Naive thymus-derived CD4-positive, alpha-beta T cell (primary cell): ENCODE results near the gene NPHP1. TPM values are rescaled to one million over a fixed set of nuclear protein-coding genes. Genes with fewer than 3 reads are reported as not detected.

Experiments used
- ATAC-seq: fragments of 150-1000 bp; cut with Tn5 transposase; 2 replicates; pipeline ENCODE4 v1.10.0; 2021; ENCODE audit warnings: mild to moderate bottlenecking, moderate library complexity
- CTCF ChIA-PET: fragments of 350-600 bp; sonication (Branson Sonifier 250); formaldehyde crosslinking; loops from one replicate; lab custom pipeline; 2021; ENCODE audit warnings: antibody characterized with exemption; lab: Charles Lee
- POLR2A ChIA-PET: fragments of 350-600 bp; sonication (Branson Sonifier 250); formaldehyde crosslinking; loops from one replicate; lab custom pipeline; 2021; ENCODE audit warnings: antibody characterized with exemption, inconsistent platforms; lab: Charles Lee
- DNase-seq, 9 donors: peaks; one replicate each; pipeline versions ENCODE4 v3.0.0 to v3.0.0-alpha.2; 2020 to 2022; ENCODE audit warnings: mixed read lengths in 1 of 9
- H3K27ac ChIP-seq: one replicate; pipeline ENCODE4 v1.7.0; 2013; ENCODE audit warnings: mild to moderate bottlenecking, low read depth, low read length, moderate library complexity
- H3K27me3 ChIP-seq, 2 donors: one replicate each; pipeline ENCODE4 v1.7.0; 2013; ENCODE audit warnings: low read length in 2 of 2, mild to moderate bottlenecking in 2 of 2, moderate library complexity in 2 of 2; ENCODE audit not compliant: control insufficient read depth in 2 of 2, insufficient read depth in 2 of 2
- H3K36me3 ChIP-seq, 3 experiments: 1 replicate in 2 of 3; 2 replicates in 1 of 3; pipeline ENCODE4 v1.7.0; 2013; ENCODE audit warnings: low read length in 3 of 3, mild to moderate bottlenecking in 3 of 3, moderate library complexity in 1 of 3; ENCODE audit not compliant: insufficient read depth in 3 of 3, control insufficient read depth in 2 of 3
- H3K4me1 ChIP-seq, 2 donors: one replicate each; pipeline ENCODE4 v1.7.0; 2013; ENCODE audit warnings: low read length in 2 of 2, mild to moderate bottlenecking in 2 of 2, moderate library complexity in 1 of 2; ENCODE audit not compliant: control insufficient read depth in 2 of 2, insufficient read depth in 2 of 2
- H3K4me3 ChIP-seq: 2 replicates; pipeline ENCODE4 v1.7.0; 2013; ENCODE audit warnings: mild to moderate bottlenecking, low read length
- H3K9me3 ChIP-seq, 3 experiments: 1 replicate in 2 of 3; 2 replicates in 1 of 3; pipeline ENCODE4 v1.7.0; 2013; ENCODE audit warnings: low read length in 3 of 3; ENCODE audit not compliant: control insufficient read depth in 2 of 3
- H3K27ac Mint-ChIP-seq, 9 donors: one replicate each; pipeline ENCODE4 v1.8.0; 2020 to 2022; ENCODE audit warnings: mixed read lengths in 9 of 9, mild to moderate bottlenecking in 8 of 9, moderate library complexity in 5 of 9, inconsistent platforms in 2 of 9
- H3K27me3 Mint-ChIP-seq, 5 donors: one replicate each; pipeline ENCODE4 v1.8.0; 2021 to 2022; ENCODE audit warnings: mixed read lengths in 5 of 5, mild to moderate bottlenecking in 1 of 5
- H3K36me3 Mint-ChIP-seq, 5 donors: one replicate each; pipeline ENCODE4 v1.8.0; 2020 to 2022; ENCODE audit warnings: mixed read lengths in 5 of 5, mild to moderate bottlenecking in 3 of 5, inconsistent platforms in 1 of 5
- H3K4me1 Mint-ChIP-seq, 7 donors: one replicate each; pipeline ENCODE4 v1.8.0; 2020 to 2022; ENCODE audit warnings: mixed read lengths in 7 of 7, mild to moderate bottlenecking in 3 of 7, inconsistent platforms in 1 of 7
- H3K4me3 Mint-ChIP-seq, 10 donors: one replicate each; pipeline ENCODE4 v1.8.0; 2020 to 2022; ENCODE audit warnings: mild to moderate bottlenecking in 10 of 10, mixed read lengths in 10 of 10, moderate library complexity in 6 of 10, inconsistent platforms in 2 of 10
- H3K9me3 Mint-ChIP-seq, 11 donors: one replicate each; pipeline ENCODE4 v1.8.0; 2020 to 2022; ENCODE audit warnings: mixed read lengths in 11 of 11, mild to moderate bottlenecking in 4 of 11, inconsistent platforms in 1 of 11, moderate library complexity in 1 of 11
- intact Hi-C, 2 donors: fragments of 100-400 bp; cut with micrococcal nuclease; formaldehyde crosslinking; loops; one replicate each; pipeline ENCODE4 v1.15.1; 2023
- polyA plus RNA-seq, 2 donors: library from polyadenylated mRNA; unstranded; fragments of 300-500 nt; fragmentation: Illumina TruSeq; gene quantifications; one replicate each; pipeline ENCODE4 v1.2.3, GENCODE V29; 2021
- total RNA-seq, 6 experiments: library from RNA in 5 of 6; stranded (reverse) in 5 of 6; gene quantifications; 1 replicate in 5 of 6; 2 replicates in 1 of 6; pipeline ENCODE4 v1.2.3 and lab custom pipeline; 2021 to 2026

NPHP1 gene
- total and polyA plus RNA-seq, 7 experiments from 2014 or later: 0.11 to 0.64 (median 0.47) TPM; not detected in 1

DNA sequence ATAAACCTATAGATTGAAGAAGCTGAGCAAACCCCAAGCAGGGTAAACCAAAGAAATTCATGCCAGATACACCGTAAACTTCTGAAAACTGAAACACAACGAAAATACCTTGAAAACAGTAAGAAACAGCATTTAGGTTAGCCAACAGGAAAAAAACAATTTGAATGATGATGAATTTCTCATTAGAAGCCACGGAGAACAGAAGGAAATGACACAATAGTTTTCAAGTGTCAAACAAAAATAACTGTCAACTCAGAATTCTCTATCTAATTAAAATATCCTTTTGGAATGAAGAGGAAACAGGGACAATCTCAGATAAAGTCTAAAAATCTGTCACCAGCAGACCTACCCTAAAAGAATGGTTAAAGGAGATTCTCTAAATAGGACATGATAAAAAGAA is 51.9 kb downstream of the NPHP1 start:
- peaks cover 0 to 18% (median 6%) of the 10 kb centered on the region in 7 donors for H3K4me1 Mint-ChIP-seq
- H3K4me3 Mint-ChIP-seq: no peak overlapping the region
- ATAC-seq (no peak), DNase-seq (no peak)
- CTCF ChIA-PET: no interaction called here
- no peaks in the 10 kb centered on the region for H3K4me1 ChIP-seq
- H3K9me3 Mint-ChIP-seq: peaks cover 7 to 34% (median 16%) of the 10 kb centered on the region in 11 donors
- no peaks in the 10 kb centered on the region for H3K36me3 ChIP-seq
- H3K9me3 ChIP-seq: no peaks in the 10 kb centered on the region
- POLR2A ChIA-PET: no interaction called here
- H3K36me3 Mint-ChIP-seq: peaks cover 4 to 14% (median 7%) of the 10 kb centered on the region in 5 donors
- H3K4me3 ChIP-seq: no peak overlapping the region
- no peaks in the 10 kb centered on the region for H3K27me3 ChIP-seq
- intact Hi-C loops: no loop called here
- no peak overlapping the region for H3K27ac ChIP-seq
- peaks cover 0 to 10% (median 6%) of the 10 kb centered on the region in 5 donors for H3K27me3 Mint-ChIP-seq
- no peak overlapping the region for H3K27ac Mint-ChIP-seq

DNA sequence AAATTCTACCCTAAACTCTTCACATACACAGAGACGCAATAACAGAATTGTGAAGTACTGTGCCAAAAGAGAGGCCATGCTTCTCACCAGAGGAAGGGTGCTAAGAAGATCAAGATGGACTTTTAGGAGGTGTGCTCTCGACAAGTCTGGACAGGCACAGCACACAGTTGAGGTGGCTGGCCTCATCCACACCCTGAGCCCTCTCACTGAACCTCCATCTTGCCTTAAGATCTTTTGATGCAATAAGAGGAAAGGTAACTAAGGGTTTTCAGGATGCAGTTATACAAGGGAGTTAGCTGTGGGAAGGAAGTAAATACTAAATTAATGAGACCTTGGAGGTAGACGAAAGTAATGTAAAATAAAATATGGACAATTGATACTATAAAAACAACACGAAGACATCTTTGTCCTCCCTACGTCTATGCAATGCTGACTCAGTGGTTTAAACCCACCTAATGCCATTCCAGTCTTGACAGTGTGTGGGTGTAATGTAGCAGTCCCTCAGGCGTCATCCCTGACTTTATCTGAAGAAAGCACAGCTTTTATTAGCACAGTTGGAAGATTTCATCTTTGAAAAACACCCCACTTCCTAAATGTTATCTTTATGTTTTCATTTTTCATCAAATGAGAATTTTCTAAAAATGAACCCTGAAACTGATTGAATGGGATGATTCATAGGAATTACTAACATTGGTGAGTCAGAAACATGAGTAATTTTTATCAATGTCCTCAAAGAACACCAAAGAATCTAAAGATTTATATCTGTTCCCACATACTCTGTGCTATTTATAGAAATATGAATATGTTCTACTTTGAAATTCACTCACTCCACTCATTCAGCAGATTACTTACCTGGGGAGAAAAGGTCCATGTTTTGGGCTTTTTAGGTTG is 55.2 kb downstream of the NPHP1 start:
- Mint-ChIP-seq H3K27me3 (peaks cover 0 to 18% (median 6%) of the 10 kb centered on the region in 5 donors), H3K27ac (no peak overlapping the region), H3K4me1 (peaks cover 0 to 11% (median 0%) of the 10 kb centered on the region in 7 donors), H3K9me3 (peaks cover 6 to 18% (median 12%) of the 10 kb centered on the region in 11 donors), H3K36me3 (peaks cover 0 to 12% (median 5%) of the 10 kb centered on the region in 5 donors), H3K4me3 (no peak overlapping the region)
- ATAC-seq (no peak), DNase-seq (no peak)
- ChIA-PET CTCF (no interaction called here), POLR2A (no interaction called here)
- Histone ChIP-seq H3K27me3 (no peaks in the 10 kb centered on the region), H3K36me3 (no peaks in the 10 kb centered on the region), H3K9me3 (no peaks in the 10 kb centered on the region), H3K4me1 (no peaks in the 10 kb centered on the region), H3K27ac (no peak overlapping the region), H3K4me3 (no peak overlapping the region)
- intact Hi-C loops: no loop called here

DNA sequence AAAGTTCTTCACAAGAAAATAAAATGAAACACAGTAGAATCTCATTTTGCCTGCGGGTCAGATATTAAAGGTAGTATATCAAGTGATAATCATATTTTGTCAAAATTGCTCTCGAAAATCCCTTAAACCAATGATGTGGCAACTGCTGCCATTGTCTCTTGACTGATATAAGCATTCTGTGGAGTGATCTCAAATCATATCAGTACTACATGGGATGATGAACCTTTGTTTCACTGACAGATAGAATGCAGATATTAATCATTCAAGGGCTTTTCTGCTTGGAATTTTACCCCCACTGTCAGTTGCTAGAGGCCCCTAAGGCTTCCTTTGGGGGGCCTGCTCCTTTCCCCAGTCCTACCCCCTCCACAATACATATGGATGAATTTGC is 57.9 kb downstream of the NPHP1 start:
- H3K27me3 Mint-ChIP-seq: peaks cover 0 to 18% (median 2%) of the 10 kb centered on the region in 5 donors
- ChIA-PET CTCF (no interaction called here), POLR2A (no interaction called here)
- peaks cover 0 to 5% (median 0%) of the 10 kb centered on the region in 7 donors for H3K4me1 Mint-ChIP-seq
- ATAC-seq (no peak), DNase-seq (no peak)
- no peak overlapping the region for H3K27ac ChIP-seq
- intact Hi-C loops: no loop called here
- peaks cover 0 to 7% (median 0%) of the 10 kb centered on the region in 11 donors for H3K9me3 Mint-ChIP-seq
- no peak overlapping the region for H3K4me3 Mint-ChIP-seq
- H3K4me3 ChIP-seq: no peak overlapping the region
- H3K27me3 ChIP-seq: no peaks in the 10 kb centered on the region
- no peaks in the 10 kb centered on the region for H3K4me1 ChIP-seq
- no peaks in the 10 kb centered on the region for H3K36me3 ChIP-seq
- no peak overlapping the region for H3K27ac Mint-ChIP-seq
- H3K9me3 ChIP-seq: no peaks in the 10 kb centered on the region
- H3K36me3 Mint-ChIP-seq: peaks cover 0 to 5% (median 0%) of the 10 kb centered on the region in 5 donors

DNA sequence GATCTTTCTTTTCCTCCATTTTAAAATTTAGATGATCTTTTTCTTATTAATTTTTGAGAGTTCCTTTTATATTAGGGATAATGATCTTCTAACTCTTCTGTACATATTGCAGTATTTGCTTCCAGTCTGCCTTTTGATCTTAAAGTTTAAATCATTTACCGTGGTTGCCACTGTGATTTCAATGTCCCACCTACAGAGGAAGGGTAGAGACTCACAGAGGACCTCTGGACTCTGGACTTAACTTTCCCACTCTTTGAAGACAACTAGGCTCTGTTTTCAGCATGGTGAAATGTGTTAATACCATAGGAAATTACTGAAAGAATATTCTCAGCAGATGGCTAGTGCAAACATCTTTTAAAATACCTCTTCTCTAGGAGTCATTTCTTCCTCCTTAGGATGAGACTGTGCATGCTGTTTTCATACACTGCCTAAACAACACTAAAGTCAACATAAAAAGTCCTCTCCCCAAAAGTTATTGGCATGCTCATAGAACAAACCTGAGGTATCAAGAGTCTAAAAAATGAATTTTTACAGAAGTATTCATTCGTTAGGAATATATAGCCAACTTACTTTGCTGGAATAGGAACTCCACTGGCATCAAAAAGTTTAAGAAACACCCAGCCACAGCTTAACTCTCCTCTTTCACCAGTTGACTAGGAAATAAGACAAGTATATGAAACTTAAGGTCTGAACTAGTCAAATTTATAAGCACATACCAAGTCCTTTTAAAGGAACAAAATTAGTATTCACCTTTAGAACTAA is 58.4 kb downstream of the NPHP1 start:
- Mint-ChIP-seq H3K4me1 (peaks cover 0 to 5% (median 0%) of the 10 kb centered on the region in 7 donors), H3K36me3 (peaks cover 0 to 5% (median 0%) of the 10 kb centered on the region in 5 donors), H3K27ac (no peak overlapping the region), H3K4me3 (no peak overlapping the region), H3K27me3 (peaks cover 0 to 18% (median 0%) of the 10 kb centered on the region in 5 donors), H3K9me3 (peaks cover 0 to 7% (median 0%) of the 10 kb centered on the region in 11 donors)
- ChIA-PET POLR2A (no interaction called here), CTCF (no interaction called here)
- intact Hi-C loops: no loop called here
- no peak for DNase-seq
- Histone ChIP-seq H3K27me3 (no peaks in the 10 kb centered on the region), H3K4me3 (no peak overlapping the region), H3K27ac (no peak overlapping the region), H3K36me3 (no peaks in the 10 kb centered on the region), H3K9me3 (no peaks in the 10 kb centered on the region), H3K4me1 (no peaks in the 10 kb centered on the region)
- no peak for ATAC-seq

DNA sequence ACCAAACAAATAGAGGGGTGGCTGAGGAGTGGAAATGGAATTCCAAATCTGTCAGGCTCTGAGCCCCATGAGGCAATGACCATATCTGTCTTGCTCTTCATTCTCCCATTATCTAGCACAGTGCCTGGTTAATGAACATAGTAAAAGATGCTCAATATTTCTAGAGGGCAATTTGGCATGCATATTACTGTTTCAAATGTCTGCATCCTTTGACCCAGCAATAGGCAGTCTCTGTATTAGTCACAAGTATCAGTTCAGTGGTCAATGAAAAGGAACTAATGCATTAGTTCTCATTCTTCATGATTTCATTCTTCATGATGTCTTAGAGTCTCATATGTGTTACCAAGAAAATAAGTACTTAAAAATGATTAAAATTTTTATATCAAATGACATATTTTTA is 60.8 kb downstream of the NPHP1 start:
- Histone ChIP-seq H3K4me1 (no peaks in the 10 kb centered on the region), H3K27me3 (no peaks in the 10 kb centered on the region), H3K4me3 (no peak overlapping the region), H3K27ac (no peak overlapping the region), H3K9me3 (no peaks in the 10 kb centered on the region), H3K36me3 (no peaks in the 10 kb centered on the region)
- CTCF ChIA-PET: no interaction called here
- ATAC-seq (no peak), DNase-seq (no peak)
- intact Hi-C loops: no loop called here
- Mint-ChIP-seq H3K27ac (no peak overlapping the region), H3K36me3 (peaks cover 0 to 3% (median 0%) of the 10 kb centered on the region in 5 donors), H3K4me1 (no peaks in the 10 kb centered on the region), H3K27me3 (peaks cover 0 to 8% (median 0%) of the 10 kb centered on the region in 5 donors), H3K9me3 (peaks cover 0 to 7% (median 0%) of the 10 kb centered on the region in 11 donors), H3K4me3 (no peak overlapping the region)
- POLR2A ChIA-PET: no interaction called here

DNA sequence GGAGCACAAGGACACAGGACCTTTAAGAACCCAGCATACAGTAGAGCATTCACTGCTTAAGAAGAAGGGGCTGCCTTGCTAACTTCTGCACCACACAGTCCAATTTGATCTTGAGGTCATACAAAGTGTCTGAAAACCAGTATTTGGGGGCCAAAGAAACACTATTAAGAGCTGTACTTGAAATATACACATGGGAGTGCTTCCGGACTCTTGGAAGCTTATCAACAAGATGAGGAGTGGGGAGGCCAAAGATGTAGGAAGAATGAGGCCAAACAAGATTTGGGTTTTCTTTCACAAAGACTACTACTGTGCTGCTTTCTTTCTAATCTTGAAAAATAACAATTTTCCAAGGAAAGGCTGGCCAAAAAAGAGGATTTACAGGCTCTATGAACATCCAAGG is 64.4 kb downstream of the NPHP1 start:
- Histone ChIP-seq H3K4me3 (no peak overlapping the region), H3K27ac (no peak overlapping the region), H3K9me3 (no peaks in the 10 kb centered on the region), H3K4me1 (no peaks in the 10 kb centered on the region), H3K36me3 (no peaks in the 10 kb centered on the region), H3K27me3 (no peaks in the 10 kb centered on the region)
- intact Hi-C loops: no loop called here
- ChIA-PET POLR2A (no interaction called here), CTCF (no interaction called here)
- H3K36me3 Mint-ChIP-seq: no peaks in the 10 kb centered on the region
- no peak overlapping the region for H3K4me3 Mint-ChIP-seq
- no peak for ATAC-seq
- H3K27ac Mint-ChIP-seq: no peak overlapping the region
- no peaks in the 10 kb centered on the region for H3K9me3 Mint-ChIP-seq
- no peak for DNase-seq
- H3K4me1 Mint-ChIP-seq: no peaks in the 10 kb centered on the region
- H3K27me3 Mint-ChIP-seq: no peaks in the 10 kb centered on the region
